SK-N-MC (cell line): Measurements from ENCODE around the gene DDX39B.

ENCODE experiments used
- EZH2 ChIP-seq: fragments of 200-600 bp; sonication (generic); IDR thresholded peaks from one replicate; pipeline ENCODE4 v1.6.1; 2017; ENCODE audit warnings: antibody characterized with exemption
- POLR2AphosphoS5 ChIP-seq: IDR thresholded peaks from 2 replicates; pipeline ENCODE4 v1.6.1; 2012; ENCODE audit warnings: mild to moderate bottlenecking, low read depth, low read length, borderline replicate concordance

- TF ChIP-seq EZH2 (no peak), POLR2AphosphoS5 (no peak)
Measured at GRCh38 chr6:31495580-31495979, 46.2 kb downstream of the DDX39B start.
